22Rv1 (cell line): ENCODE results near the gene GATM.
"Not testable (repeated sequence)": the region's sequence is repeated elsewhere in the genome, so short reads cannot be mapped to it uniquely, and the experiment has no call there.

ENCODE experiments used
- ZFX ChIP-seq: fragments of 450-650 bp; IDR thresholded peaks from 2 replicates; pipeline ENCODE4 v1.6.1; 2017; ENCODE audit warnings: antibody characterized with exemption, borderline replicate concordance
- TF ChIP-seq, protein P1 (sequence below): fragments of 450-650 bp; IDR thresholded peaks from 2 replicates; pipeline ENCODE4 v1.5.1; 2017; ENCODE audit warnings: mild to moderate bottlenecking

- TF ChIP-seq, protein P1, sequence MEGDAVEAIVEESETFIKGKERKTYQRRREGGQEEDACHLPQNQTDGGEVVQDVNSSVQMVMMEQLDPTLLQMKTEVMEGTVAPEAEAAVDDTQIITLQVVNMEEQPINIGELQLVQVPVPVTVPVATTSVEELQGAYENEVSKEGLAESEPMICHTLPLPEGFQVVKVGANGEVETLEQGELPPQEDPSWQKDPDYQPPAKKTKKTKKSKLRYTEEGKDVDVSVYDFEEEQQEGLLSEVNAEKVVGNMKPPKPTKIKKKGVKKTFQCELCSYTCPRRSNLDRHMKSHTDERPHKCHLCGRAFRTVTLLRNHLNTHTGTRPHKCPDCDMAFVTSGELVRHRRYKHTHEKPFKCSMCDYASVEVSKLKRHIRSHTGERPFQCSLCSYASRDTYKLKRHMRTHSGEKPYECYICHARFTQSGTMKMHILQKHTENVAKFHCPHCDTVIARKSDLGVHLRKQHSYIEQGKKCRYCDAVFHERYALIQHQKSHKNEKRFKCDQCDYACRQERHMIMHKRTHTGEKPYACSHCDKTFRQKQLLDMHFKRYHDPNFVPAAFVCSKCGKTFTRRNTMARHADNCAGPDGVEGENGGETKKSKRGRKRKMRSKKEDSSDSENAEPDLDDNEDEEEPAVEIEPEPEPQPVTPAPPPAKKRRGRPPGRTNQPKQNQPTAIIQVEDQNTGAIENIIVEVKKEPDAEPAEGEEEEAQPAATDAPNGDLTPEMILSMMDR: not testable (repeated sequence)
- not testable (repeated sequence) for TF ChIP-seq ZFX
Measured at GRCh38 chr15:45367222-45367621, 11.1 kb downstream of the GATM start.
